LoVo (cell line): ENCODE results near the gene UCHL5.
A peak's percentile ranks its signal among the peaks of the same experiment; 100 is the strongest.
"Not testable (repeated sequence)": the region's sequence is repeated elsewhere in the genome, so short reads cannot be mapped to it uniquely, and the experiment has no call there.

Experiments used
- DNase-seq: peaks from one replicate; pipeline ENCODE4 v3.0.0-alpha.2; 2016; ENCODE audit warnings: low spot score

The UCHL5 gene

GRCh38 chr1:193062698-193063463 lies 3.7 kb upstream of the UCHL5 start:
- no peak for DNase-seq

GRCh38 chr1:193060938-193061337 lies 1.8 kb upstream of the UCHL5 start:
- DNase-seq, result no peak

GRCh38 chr1:193060406-193060805 lies 1.2 kb upstream of the UCHL5 start:
- DNase-seq, result no peak

GRCh38 chr1:193060115-193060403 lies 899 bp upstream of the UCHL5 start:
- no peak for DNase-seq

GRCh38 chr1:193058529-193059281 lies 455 bp downstream of the UCHL5 start:
- peak; percentile 28 for DNase-seq

- DNase-seq, result no peak
Observed at GRCh38 chr1:193054169-193054675, 4.9 kb downstream of the UCHL5 start.

GRCh38 chr1:193048913-193049312 lies 10.2 kb downstream of the UCHL5 start:
- not testable (repeated sequence) for DNase-seq

DNA sequence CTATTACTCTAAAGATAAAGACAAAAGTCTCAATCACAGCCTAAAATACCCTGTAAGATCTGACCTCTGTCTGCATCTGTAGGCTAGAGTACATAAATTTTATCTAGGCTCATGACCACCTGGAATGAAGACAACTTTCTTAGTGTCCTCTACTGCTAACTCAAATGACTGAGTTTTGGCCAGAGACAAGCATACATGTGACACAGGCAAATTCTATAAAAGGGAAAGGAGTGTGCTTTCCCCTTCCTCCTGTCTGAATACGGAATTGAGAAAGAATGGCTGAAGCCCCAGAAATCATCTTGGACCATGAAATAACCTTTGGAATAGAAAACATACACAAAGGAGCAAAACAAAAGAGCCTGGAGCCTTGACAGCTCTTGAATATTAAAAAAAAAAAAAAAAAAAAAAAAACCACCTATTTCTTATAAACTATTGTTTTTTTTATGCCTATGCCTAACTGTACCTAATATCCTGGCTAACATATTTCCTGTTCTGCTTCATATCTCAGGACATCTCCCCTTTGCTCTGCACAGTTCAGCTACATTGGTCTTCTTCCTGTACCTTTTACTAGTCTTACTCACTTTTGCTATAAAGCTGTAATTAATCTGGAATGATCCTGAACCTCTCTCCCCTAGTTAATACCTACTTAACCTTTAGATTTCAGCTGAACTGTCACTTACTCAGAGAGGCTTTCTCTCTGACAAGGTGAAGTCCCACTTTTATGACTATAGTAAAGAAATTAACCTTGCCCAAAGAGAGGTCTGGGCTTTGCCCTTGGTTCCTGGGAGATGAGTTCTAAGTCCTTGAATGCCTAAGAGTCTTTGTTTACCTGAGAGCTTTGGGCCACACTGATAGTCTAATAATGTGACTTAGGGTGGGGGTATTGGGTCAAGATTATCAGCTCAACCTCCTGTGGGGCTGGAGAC lies 16.1 kb downstream of the UCHL5 start:
- no peak for DNase-seq

DNA sequence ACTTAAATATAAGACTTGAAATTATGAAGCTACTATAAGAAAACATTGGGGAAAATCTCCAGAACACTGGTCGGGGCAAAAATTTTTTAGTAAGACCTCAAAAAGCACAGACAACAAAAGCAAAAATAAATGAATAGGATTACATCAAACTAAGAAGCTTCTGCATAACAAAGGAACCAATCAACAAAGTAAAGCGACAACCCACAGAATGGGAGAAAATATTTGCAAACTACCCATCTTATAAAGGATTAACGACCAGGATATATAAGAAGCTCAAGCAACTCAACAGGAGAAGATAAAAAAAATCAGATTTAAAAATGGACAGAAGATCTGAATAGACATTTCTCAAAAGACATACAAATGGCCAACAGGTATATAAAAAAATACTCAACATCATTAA lies 19.1 kb downstream of the UCHL5 start:
- no peak for DNase-seq

DNA sequence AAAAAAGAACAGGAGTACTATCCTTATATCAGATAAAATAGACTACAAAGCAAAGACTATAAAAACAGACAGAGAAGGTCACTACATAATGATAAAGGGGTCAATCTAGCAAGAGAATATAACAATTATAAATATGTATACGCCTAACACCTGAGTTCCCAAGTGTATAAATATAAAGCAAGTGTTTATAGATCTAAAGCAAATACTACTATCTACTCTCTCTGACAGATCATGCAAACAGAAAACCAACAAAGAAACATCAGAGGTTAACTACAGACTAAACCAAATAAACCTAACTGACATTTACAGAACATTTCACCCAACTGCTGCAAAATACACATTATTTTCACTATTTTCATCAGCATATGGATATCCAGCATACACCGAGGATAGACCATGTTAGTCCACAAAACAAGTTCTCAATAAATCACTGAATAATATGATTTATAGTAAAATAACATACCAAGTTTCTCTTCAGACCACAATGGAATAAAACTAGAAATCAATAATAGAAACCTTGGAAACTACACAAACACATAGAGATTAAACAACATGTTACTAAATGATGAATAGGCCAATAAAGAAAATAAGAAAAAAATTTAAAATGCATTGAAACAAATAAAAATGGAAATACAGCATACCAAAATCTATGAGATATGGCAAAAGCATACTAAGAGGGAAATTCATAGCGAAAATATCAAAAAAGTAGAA lies 22.7 kb downstream of the UCHL5 start:
- no peak for DNase-seq

- DNase-seq, result no peak
Observed at GRCh38 chr1:193033610-193034009, 25.6 kb downstream of the UCHL5 start.

GRCh38 chr1:193032643-193033427 lies 26.3 kb downstream of the UCHL5 start:
- not testable (repeated sequence) for DNase-seq

GRCh38 chr1:193031431-193031830 lies 27.7 kb downstream of the UCHL5 start:
- DNase-seq, result no peak

DNA sequence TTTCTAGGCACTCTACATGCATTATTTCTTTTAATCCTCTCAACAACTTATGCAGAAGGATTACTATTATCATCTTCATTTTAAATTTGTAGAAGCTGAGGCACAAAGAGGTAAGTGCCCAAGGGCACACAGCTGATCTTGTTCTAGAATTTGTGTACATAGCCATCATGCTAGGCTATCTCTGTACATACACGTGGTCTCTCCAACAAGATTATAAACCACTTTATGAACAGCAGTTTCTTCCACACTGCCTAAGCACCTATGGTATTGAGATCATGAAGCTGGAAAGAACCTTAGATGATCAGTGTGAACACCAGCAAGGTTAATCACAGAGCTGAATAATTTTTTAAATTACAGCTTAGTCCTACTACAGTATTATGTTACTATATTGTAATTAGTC lies 28.9 kb downstream of the UCHL5 start:
- no peak for DNase-seq

DNA sequence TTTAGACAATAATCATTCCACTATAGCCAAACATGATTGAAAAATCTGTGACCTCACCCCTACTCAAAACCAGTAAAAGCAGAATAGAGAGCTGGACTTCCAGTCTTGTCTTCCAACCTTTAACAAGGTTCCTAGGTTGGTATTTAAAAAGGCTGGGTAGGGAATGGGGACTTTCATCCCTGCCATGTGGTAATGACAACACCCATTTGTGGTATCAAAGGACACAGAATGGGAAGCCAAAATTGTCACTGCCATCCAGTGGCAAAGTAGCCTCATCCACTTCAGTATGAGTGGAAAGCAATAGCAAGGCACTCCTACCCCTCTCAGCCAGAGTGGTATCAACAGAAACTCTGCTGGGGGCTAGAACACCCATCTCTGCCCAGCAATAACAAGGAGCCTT lies 33.9 kb downstream of the UCHL5 start:
- DNase-seq, result no peak

- peak; percentile 65 for DNase-seq
Observed at GRCh38 chr1:193019442-193020026, 39.6 kb downstream of the UCHL5 start.

DNA sequence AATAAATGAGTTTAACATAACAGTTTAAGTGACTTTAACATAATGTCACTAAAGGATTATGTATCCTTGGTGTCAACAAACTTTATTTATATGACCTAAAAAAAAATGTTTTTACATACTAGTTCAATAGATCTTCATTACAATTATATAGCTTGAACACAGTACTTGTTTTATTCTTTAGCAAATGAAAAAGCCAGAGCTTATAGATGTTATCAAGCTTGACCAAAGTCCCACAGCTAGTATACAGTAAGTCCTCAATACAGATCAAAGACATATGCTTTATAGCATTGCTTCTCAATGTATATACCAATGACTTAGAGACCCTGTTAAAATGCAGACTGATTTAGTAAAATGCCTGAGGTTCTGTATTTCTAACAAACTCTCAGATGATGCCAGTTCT lies 42.4 kb downstream of the UCHL5 start:
- no peak for DNase-seq

GRCh38 chr1:193014400-193014799 lies 44.8 kb downstream of the UCHL5 start:
- DNase-seq, result no peak

DNA sequence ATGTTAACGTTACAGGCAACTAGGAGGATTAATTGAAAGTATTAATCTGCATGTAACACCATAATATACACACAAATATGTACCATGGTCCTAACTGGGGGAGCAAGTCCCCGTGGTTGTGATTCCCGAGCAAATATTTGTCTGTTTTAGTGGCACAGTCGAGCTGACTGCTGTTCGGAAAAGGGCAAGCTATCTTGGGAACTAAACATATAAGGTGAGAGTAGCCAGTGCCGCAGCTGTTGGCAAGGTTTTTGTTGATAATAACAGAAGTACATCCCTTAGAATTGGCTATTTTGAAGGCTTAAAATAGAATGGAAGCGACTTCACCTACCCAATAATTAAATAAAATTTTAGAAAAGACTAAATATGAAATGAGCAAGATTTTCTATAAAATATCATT lies 45.5 kb downstream of the UCHL5 start:
- no peak for DNase-seq

GRCh38 chr1:193013005-193013404 lies 46.2 kb downstream of the UCHL5 start:
- DNase-seq, result no peak

GRCh38 chr1:193011406-193011805 lies 47.8 kb downstream of the UCHL5 start:
- DNase-seq, result no peak
